ENCODE data around the gene GSTM2.
"Not testable (repeated sequence)": the region's sequence is repeated elsewhere in the genome, so short reads cannot be mapped to it uniquely, and the experiment has no call there.

- TF ChIP-seq CTCF (conservative IDR thresholded peaks at IDR 0.05); ZFX (IDR thresholded peaks at IDR 0.05): not testable (repeated sequence)
Measured at GRCh38 chr1:109709822-109710221, 42.0 kb downstream of the GSTM2 start.

Data from C4-2B (cell line).